K562 (cell line): ENCODE measurements around the gene MRAP2. TPM values are rescaled to one million over a fixed set of nuclear protein-coding genes. Genes with fewer than 3 reads are reported as not detected.

Experiments used
- ATAC-seq: fragments of 200-7000 bp; cut with Tn5 transposase; 3 replicates; pipeline ENCODE4 v1.9.1; 2020; ENCODE audit warnings: moderate library complexity
- BruUV-seq: library from RNA; stranded (reverse); fragments of 400-500 nt; replicated peaks from 2 replicates; lab custom pipeline; 2021; lab: Mats Ljungman, UMichigan
- CTCF ChIA-PET: fragments of 300-600 bp; formaldehyde crosslinking; extraction: SDS; loops from one replicate; lab custom pipeline; 2021; ENCODE audit warnings: low intra/inter-chr PET ratio; lab: Yijun Ruan, JAX
- POLR2A ChIA-PET: fragments of 300-600, 350-650 bp; sonication (Branson Sonifier 250); formaldehyde crosslinking; extraction: SDS; loops from one replicate; lab custom pipeline; 2021; ENCODE audit warnings: antibody characterized with exemption, inconsistent platforms; lab: Yijun Ruan, JAX
- DNase-seq, 4 experiments: peaks; one replicate each; pipeline versions ENCODE4 v3.0.0 to v3.0.0-alpha.2; 2011 to 2018; ENCODE audit warnings: low spot score in 3 of 4, mixed read lengths in 3 of 4; ENCODE audit errors: extremely low read depth in 1 of 4
- FAIRE-seq: peaks from 2 replicates; lab custom pipeline; 2011; peaks lifted over from hg19 to GRCh38; lab: Jason Lieb, UNC
- H2AFZ ChIP-seq: 2 replicates; pipeline ENCODE4 v1.6.0; 2011; ENCODE audit warnings: low read depth, low read length, control low read depth, inconsistent platforms
- H3K27ac ChIP-seq: fragments of 200-600 bp; 3 replicates; pipeline ENCODE4 v1.8.0; 2011; ENCODE audit warnings: low read depth, mild to moderate bottlenecking, control low read depth, inconsistent platforms, low read length, moderate library complexity, mixed read lengths; ENCODE audit errors: extremely low read depth
- H3K27me3 ChIP-seq, 2 experiments: fragments of 300-600 bp in 1 of 2; 2 replicates in 1 of 2; 3 replicates in 1 of 2; pipeline versions ENCODE4 v1.6.0 to v1.8.0; 2011; ENCODE audit warnings: inconsistent platforms in 2 of 2, low read length in 2 of 2, mild to moderate bottlenecking in 1 of 2, mixed read lengths in 1 of 2, moderate library complexity in 1 of 2; ENCODE audit not compliant: control insufficient read depth in 2 of 2, insufficient read depth in 2 of 2
- H3K36me3 ChIP-seq: fragments of 300-600 bp; 3 replicates; pipeline ENCODE4 v1.8.0; 2011; ENCODE audit warnings: mild to moderate bottlenecking, low read length, inconsistent platforms; ENCODE audit not compliant: control insufficient read depth, insufficient read depth
- H3K4me1 ChIP-seq, 2 experiments: fragments of 200-600 bp in 1 of 2; replicated peaks in 1 of 2; 2 replicates in 1 of 2; 3 replicates in 1 of 2; pipeline versions ENCODE4 v1.5.1 to v1.8.0; 2011; ENCODE audit warnings: inconsistent platforms in 2 of 2, low read length in 2 of 2, mild to moderate bottlenecking in 1 of 2, mixed read lengths in 1 of 2, moderate library complexity in 1 of 2; ENCODE audit not compliant: control insufficient read depth in 2 of 2, insufficient read depth in 2 of 2
- H3K4me2 ChIP-seq: 2 replicates; pipeline ENCODE4 v1.6.1; 2011; ENCODE audit warnings: low read length, control low read depth, inconsistent platforms, mixed read lengths; ENCODE audit not compliant: insufficient read depth
- H3K4me3 ChIP-seq: fragments of 200-600 bp; sonication (generic), shearing (Covaris generic); 2 replicates; pipeline ENCODE4 v1.5.1; 2016; ENCODE audit warnings: control low read depth, inconsistent platforms
- H3K79me2 ChIP-seq: fragments of 200-600 bp; 3 replicates; pipeline ENCODE4 v1.8.0; 2011; ENCODE audit warnings: low read length, inconsistent platforms; ENCODE audit not compliant: control insufficient read depth, insufficient read depth
- H3K9ac ChIP-seq, 2 experiments: 2 replicates each; pipeline versions ENCODE4 v1.6.0 to v1.6.1; 2011; ENCODE audit warnings: low read depth in 2 of 2, low read length in 2 of 2, control low read depth in 1 of 2, inconsistent platforms in 1 of 2, mild to moderate bottlenecking in 1 of 2, mixed read lengths in 1 of 2; ENCODE audit not compliant: insufficient read depth in 1 of 2
- H3K9me1 ChIP-seq: one replicate; pipeline ENCODE4 v1.6.0; 2011; ENCODE audit warnings: inconsistent platforms, mild to moderate bottlenecking, low read length, moderate library complexity; ENCODE audit not compliant: control insufficient read depth, insufficient read depth
- H3K9me3 ChIP-seq: replicated peaks from 2 replicates; pipeline ENCODE4 v1.5.1; 2011; ENCODE audit warnings: low read depth, low read length, inconsistent platforms; ENCODE audit not compliant: control insufficient read depth, insufficient read depth
- H4K20me1 ChIP-seq: replicated peaks from 2 replicates; pipeline ENCODE4 v1.6.1; 2011; ENCODE audit warnings: low read length, inconsistent platforms, mixed read lengths; ENCODE audit not compliant: control insufficient read depth, insufficient read depth
- ARID1B ChIP-seq: fragments of 450-650 bp; IDR thresholded peaks from 2 replicates; pipeline ENCODE4 v1.6.1; 2016; ENCODE audit warnings: antibody characterized with exemption, mild to moderate bottlenecking, inconsistent platforms
- CBFA2T2 ChIP-seq: fragments of 450-650 bp; conservative IDR thresholded peaks from 2 replicates; pipeline ENCODE4 v1.6.1; 2017; ENCODE audit warnings: mild to moderate bottlenecking
- HBP1 ChIP-seq: fragments of 450-650 bp; formaldehyde crosslinking; IDR thresholded peaks from 2 replicates; pipeline ENCODE4 v1.4.0; 2022; ENCODE audit warnings: missing genetic modification characterization
- MYC ChIP-seq, 2 experiments: fragments of 250-450 bp in 1 of 2; sonication (Bioruptor Pico) in 1 of 2; IDR thresholded peaks; 2 replicates each; pipeline versions ENCODE4 v1.5.1 to v1.6.1; 2012 to 2021; ENCODE audit warnings: low read depth in 2 of 2, borderline replicate concordance in 1 of 2, improper control_type of control experiment in 1 of 2, low read length in 1 of 2, mild to moderate bottlenecking in 1 of 2, moderate library complexity in 1 of 2
- NCOA2 ChIP-seq, 2 experiments: fragments of 450-650 bp; IDR thresholded peaks; 2 replicates each; pipeline ENCODE4 v1.6.1; 2018; ENCODE audit warnings: mild to moderate bottlenecking in 2 of 2, moderate library complexity in 1 of 2; ENCODE audit not compliant: partially characterized antibody in 2 of 2
- NFIC ChIP-seq: fragments of 450-650 bp; IDR thresholded peaks from 2 replicates; pipeline ENCODE4 v1.6.1; 2017; ENCODE audit warnings: mild to moderate bottlenecking, inconsistent platforms
- POLR2AphosphoS5 ChIP-seq: IDR thresholded peaks from 2 replicates; pipeline ENCODE4 v1.6.1; 2011; ENCODE audit warnings: mild to moderate bottlenecking, low read depth, low read length, moderate library complexity; ENCODE audit not compliant: control insufficient read depth, insufficient read depth
- RFX1 ChIP-seq: fragments of 450-650 bp; IDR thresholded peaks from 2 replicates; pipeline ENCODE4 v1.6.1; 2016; ENCODE audit warnings: mild to moderate bottlenecking, moderate library complexity
- SIN3B ChIP-seq: fragments of 450-650 bp; IDR thresholded peaks from 2 replicates; pipeline ENCODE4 v1.6.1; 2017; ENCODE audit warnings: low read depth, mild to moderate bottlenecking, moderate library complexity
- SP1 ChIP-seq: sonication (generic); formaldehyde crosslinking; IDR thresholded peaks from 2 replicates; pipeline ENCODE4 v1.8.1; 2022; ENCODE audit warnings: mild to moderate bottlenecking, missing genetic modification reagents
- TEAD4 ChIP-seq, 2 experiments: sonication (generic) in 1 of 2; formaldehyde crosslinking in 1 of 2; IDR thresholded peaks; 2 replicates each; pipeline versions ENCODE4 v1.6.1 to v1.8.0; 2012 to 2022; ENCODE audit warnings: borderline replicate concordance in 1 of 2, inconsistent platforms in 1 of 2, low read length in 1 of 2, mild to moderate bottlenecking in 1 of 2, missing genetic modification reagents in 1 of 2
- WGBS: fragments of 100-300 bp; shearing (Covaris generic); methylation state at CpG from one replicate; pipeline ENCODE4 v1.1.6; 2016; ENCODE audit warnings: low coverage, mixed read lengths; ENCODE audit not compliant: insufficient coverage; ENCODE audit errors: missing lambda C conversion rate; 5-methylcytosine and 5-hydroxymethylcytosine counted together
- in situ Hi-C: fragments of 300-500 bp; cut with MboI; formaldehyde crosslinking; loops from 4 replicates; pipeline ENCODE4 v1.15.0; 2018; ENCODE audit warnings: inconsistent platforms, mixed read lengths
- intact Hi-C: fragments of 100-400 bp; cut with micrococcal nuclease; formaldehyde crosslinking; loops from 2 replicates; pipeline ENCODE4 v1.14.2; 2022
- polyA plus RNA-seq, 8 experiments: library from polyadenylated mRNA; depleted of rRNA in 4 of 8; stranded (reverse) in 5 of 8; unstranded in 3 of 8; fragments of >200 nt; fragmentation: Nextera tagmentation in 2 of 8; fragmentation: Illumina TruSeq in 1 of 8; extraction: Ambion mirVana in 2 of 8; extraction: Trizol in 1 of 8; gene quantifications; 2 replicates each; pipeline versions ENCODE4 v1.2.1 to v1.2.3, GENCODE V29; 2011 to 2014; ENCODE audit warnings: inconsistent platforms in 1 of 8, missing spikeins in 1 of 8
- total RNA-seq, 7 experiments: library from RNA; depleted of rRNA in 6 of 7; stranded (reverse); fragments of >200 nt in 6 of 7; fragmentation: Illumina TruSeq in 2 of 7; extraction: Trizol in 2 of 7; gene quantifications; 2 replicates each; pipeline versions ENCODE4 v1.2.1 to v1.2.3, GENCODE V29; 2011 to 2021; ENCODE audit warnings: low replicate concordance in 1 of 7
- TF ChIP-seq, protein P1 (sequence below): fragments of 250-450 bp; sonication (Bioruptor Pico); IDR thresholded peaks from 2 replicates; pipeline ENCODE4 v1.9.0; 2021; ENCODE audit warnings: mild to moderate bottlenecking

MRAP2 gene
- total and polyA plus RNA-seq, 9 of the 15 experiments (the other 6 are each of a cell fraction or from before 2014, with no cell fraction given), result 5.9 to 38.9 (median 9.3) TPM

DNA sequence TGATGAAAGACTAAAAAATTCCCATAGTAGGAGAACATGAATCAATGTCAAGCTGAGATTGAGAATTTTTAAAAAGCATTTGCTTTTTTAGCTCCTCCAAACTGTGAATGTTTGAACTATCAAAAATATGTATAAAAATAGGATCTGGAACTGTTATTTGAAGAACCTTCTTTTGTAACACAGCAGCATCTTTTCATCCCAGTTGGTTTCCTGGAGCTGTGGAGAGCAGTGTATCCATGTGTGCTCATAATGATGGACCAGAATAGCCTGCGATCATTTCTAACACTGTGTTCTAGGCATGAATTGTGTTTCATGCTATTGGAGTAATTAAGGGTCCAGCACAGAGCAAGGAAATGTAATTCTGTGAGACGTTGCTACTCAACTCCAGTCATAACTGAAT is 22.1 kb downstream of the MRAP2 start (continued):
- TF ChIP-seq RFX1, result no peak

DNA sequence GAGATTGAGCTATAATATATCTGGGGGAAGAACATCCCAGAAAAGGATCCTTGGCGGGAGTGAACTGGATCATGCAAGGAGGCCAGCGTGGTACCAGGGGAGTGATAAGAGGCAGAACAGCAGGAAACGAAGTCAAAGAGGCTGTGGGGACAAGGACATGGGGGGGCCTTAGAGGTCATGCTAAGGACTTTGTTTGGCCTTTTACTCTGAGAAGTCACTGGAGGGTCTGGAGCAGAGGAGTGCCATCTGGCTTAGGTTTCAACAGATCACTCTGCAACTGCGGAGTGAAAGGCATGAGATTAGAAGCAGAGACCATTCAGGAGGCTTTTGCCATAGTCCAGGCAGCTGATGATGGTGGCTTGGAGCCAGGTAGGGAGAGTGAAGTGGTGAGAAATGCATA is 24.3 kb downstream of the MRAP2 start:
- in situ Hi-C loops, result no loop called here
- H4K20me1 ChIP-seq, result no peaks in the 10 kb centered on the region
- no peak overlapping the region for H3K4me3 ChIP-seq
- H3K36me3 ChIP-seq, result no peaks in the 10 kb centered on the region
- H3K27me3 ChIP-seq, result no peaks in the 10 kb centered on the region
- H3K9ac ChIP-seq, result no peak overlapping the region
- intact Hi-C loops, result loop anchor here (10.0 kb wide), 1 partner anchor 167 kb away; the partner anchor contains the start of gene CEP162
- CTCF ChIA-PET, result no interaction called here
- no peak for TF ChIP-seq MYC (IDR thresholded peaks at IDR 0.05; ENCODE audit: low read depth, low read length)
- no peak for TF ChIP-seq MYC (CRISPR knock-in tag; IDR thresholded peaks at IDR 0.05; ENCODE audit: borderline replicate concordance, low read depth)
- no TSS peak for BruUV-seq
- H3K27ac ChIP-seq, result no peak overlapping the region
- 61% methylated on average over 4 of the region's 4 CpGs for WGBS
- FAIRE-seq, result no peak
- no peaks in the 10 kb centered on the region for H3K79me2 ChIP-seq
- DNase-seq, result no peak
- H3K9me1 ChIP-seq, result no peaks in the 10 kb centered on the region
- ATAC-seq, result no peak
- H2AFZ ChIP-seq, result no peak overlapping the region
- POLR2A ChIA-PET, result no interaction called here
- no peaks in the 10 kb centered on the region for H3K9me3 ChIP-seq
- H3K4me1 ChIP-seq, result peaks cover 1 to 25% of the 10 kb centered on the region in 2 experiments; a peak in 4 of 5 replicates
- H3K4me2 ChIP-seq, result no peak overlapping the region

GRCh38 chr6:84059082-84059481 is 25.5 kb downstream of the MRAP2 start:
- no peak overlapping the region for H3K4me2 ChIP-seq
- no peaks in the 10 kb centered on the region for H4K20me1 ChIP-seq
- H3K79me2 ChIP-seq, result no peaks in the 10 kb centered on the region
- no peak overlapping the region for H3K27ac ChIP-seq
- H3K9me3 ChIP-seq, result no peaks in the 10 kb centered on the region
- 0 out of 3 replicates have a peak, but pooled peaks have one; percentile 16 for ATAC-seq
- H3K4me3 ChIP-seq, result no peak overlapping the region
- peak; percentile 75 for FAIRE-seq
- 12% methylated on average over 2 of the region's 2 CpGs for WGBS
- CTCF ChIA-PET, result no interaction called here
- peaks cover 0 to 27% of the 10 kb centered on the region in 2 experiments; a peak in 4 of 5 replicates for H3K4me1 ChIP-seq
- H3K27me3 ChIP-seq, result no peaks in the 10 kb centered on the region
- BruUV-seq, result no TSS peak
- H3K9me1 ChIP-seq, result no peaks in the 10 kb centered on the region
- in situ Hi-C loops, result no loop called here
- H3K36me3 ChIP-seq, result no peaks in the 10 kb centered on the region
- no peak overlapping the region for H3K9ac ChIP-seq
- DNase-seq, result peak; percentile 33 to 77 (median 45)
- POLR2A ChIA-PET, result interaction anchor here (1.3 kb wide), 1 partner anchor 466 kb away, joined by 3 read pairs; no protein-coding TSS in a partner anchor
- H2AFZ ChIP-seq, result no peak overlapping the region
- intact Hi-C loops, result loop anchor here (10.0 kb wide), 1 partner anchor 166 kb away; the partner anchor contains the start of gene CEP162
- peak; percentile 47; the same call in 1 of the 2 replicates for TF ChIP-seq ARID1B
- TF ChIP-seq, protein P1, sequence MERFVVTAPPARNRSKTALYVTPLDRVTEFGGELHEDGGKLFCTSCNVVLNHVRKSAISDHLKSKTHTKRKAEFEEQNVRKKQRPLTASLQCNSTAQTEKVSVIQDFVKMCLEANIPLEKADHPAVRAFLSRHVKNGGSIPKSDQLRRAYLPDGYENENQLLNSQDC, result no peak
- TF ChIP-seq TEAD4 (IDR thresholded peaks at IDR 0.05; ENCODE audit: low read length), result peak; percentile 48; the same call in 1 of the 2 replicates
- TF ChIP-seq TEAD4 (CRISPR knock-in tag; IDR thresholded peaks at IDR 0.05; ENCODE audit: borderline replicate concordance), result no peak
- TF ChIP-seq NFIC, result peak; percentile 100
- peak; percentile 83 for TF ChIP-seq CBFA2T2
- no peak for TF ChIP-seq SIN3B
- no peak for TF ChIP-seq SP1 (CRISPR knock-in tag)
- TF ChIP-seq NCOA2 (IDR thresholded peaks at IDR 0.05; ENCODE audit: partially characterized antibody in 2 of 2), result peak in 1 of 2 experiments; percentile 22
- 0 out of 2 replicates have a peak, but pooled peaks have one; percentile 23 for TF ChIP-seq POLR2AphosphoS5
- TF ChIP-seq HBP1 (CRISPR knock-in tag), result no peak
